ENCODE measurements around the gene AIPL1. TPM values are rescaled to one million over a fixed set of nuclear protein-coding genes. Genes with fewer than 3 reads are reported as not detected.

Gene AIPL1
- total RNA-seq, 1 experiment from 2014 or later, result not detected

GRCh38 chr17:6374761-6375312 is 60.1 kb downstream of the AIPL1 start:
- DNase-seq (ENCODE audit: low read depth), result peak; percentile 86

- DNase-seq (ENCODE audit: low read depth), result peak; percentile 65
These were observed 60.6 kb downstream of the AIPL1 start for GRCh38 chr17:6374271-6374691.

Other genes starting within 250 kb of the AIPL1 start
- gene PIMREG, start 9.3 kb upstream of the AIPL1 start, total RNA-seq (2014; rRNA removed; shearing (Covaris generic)), result 82.8 and 94.7 TPM in 2 replicates
- 0.10 and 0.12 TPM in 2 replicates for gene PITPNM3, start 121.4 kb upstream of the AIPL1 start, total RNA-seq (2014; rRNA removed; shearing (Covaris generic))
- gene KIAA0753, start 205.6 kb upstream of the AIPL1 start, total RNA-seq (2014; rRNA removed; shearing (Covaris generic)), result 8.7 and 10.8 TPM in 2 replicates
- gene TXNDC17, start 205.9 kb upstream of the AIPL1 start, total RNA-seq (2014; rRNA removed; shearing (Covaris generic)), result 231 and 340 TPM in 2 replicates
- 20.3 and 24.5 TPM in 2 replicates for gene MED31, start 216.5 kb upstream of the AIPL1 start, total RNA-seq (2014; rRNA removed; shearing (Covaris generic))
- 0.12 and 0.39 TPM in 2 replicates for gene C17orf100, start 216.6 kb upstream of the AIPL1 start, total RNA-seq (2014; rRNA removed; shearing (Covaris generic))

All from RPMI7951 (cell line).